ENCODE data around the gene CASS4. TPM values are rescaled to one million over a fixed set of nuclear protein-coding genes. Genes with fewer than 3 reads are reported as not detected.
"Not testable (repeated sequence)": the region's sequence is repeated elsewhere in the genome, so short reads cannot be mapped to it uniquely, and the experiment has no call there.

The CASS4 gene
- total RNA-seq, 1 donor from 2014 or later = not detected

DNA sequence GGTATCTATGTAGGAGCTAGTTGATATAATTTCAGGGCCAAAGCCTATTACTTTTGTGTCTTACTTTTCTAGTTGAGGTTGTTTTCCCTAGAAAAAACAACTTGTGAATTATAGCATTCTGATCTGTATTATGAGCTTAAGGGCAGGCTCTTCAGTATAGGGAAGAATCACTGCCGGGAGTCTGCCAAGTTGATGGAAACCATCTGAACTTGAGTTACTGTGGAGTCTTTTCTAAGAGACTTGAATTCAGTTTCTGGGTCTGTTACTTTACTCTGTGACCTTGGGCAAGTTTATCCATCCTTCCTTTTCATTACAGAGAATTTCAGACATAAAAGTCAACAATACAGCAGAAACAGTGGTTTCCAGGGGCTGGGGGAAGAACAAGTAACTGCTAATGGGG lies 2.1 kb upstream of the CASS4 start:
- no peaks in the 10 kb centered on the region for H3K9me3 Mint-ChIP-seq (ENCODE audit: unreplicated experiment)
- no peaks in the 10 kb centered on the region for H3K4me1 Mint-ChIP-seq (ENCODE audit: low read depth, unreplicated experiment)
- H3K27me3 Mint-ChIP-seq (ENCODE audit: unreplicated experiment) = peaks cover 2% of the 10 kb centered on the region
- TF ChIP-seq CTCF (IDR thresholded peaks at IDR 0.05; ENCODE audit: partially characterized antibody, unreplicated experiment) = no peak
- H3K27ac Mint-ChIP-seq (ENCODE audit: unreplicated experiment) = no peak overlapping the region
- no peak for DNase-seq
- no peaks in the 10 kb centered on the region for H3K36me3 Mint-ChIP-seq (ENCODE audit: unreplicated experiment)
- H3K4me3 Mint-ChIP-seq (ENCODE audit: unreplicated experiment) = no peak overlapping the region

- H3K27ac Mint-ChIP-seq (ENCODE audit: unreplicated experiment); H3K9me3 Mint-ChIP-seq (ENCODE audit: unreplicated experiment); H3K27me3 Mint-ChIP-seq (ENCODE audit: unreplicated experiment): not testable (repeated sequence)
Measured at GRCh38 chr20:56411287-56411686, 773 bp upstream of the CASS4 start.

GRCh38 chr20:56412473-56412790 lies 372 bp downstream of the CASS4 start:
- no peaks in the 10 kb centered on the region for H3K9me3 Mint-ChIP-seq (ENCODE audit: unreplicated experiment)
- no peaks in the 10 kb centered on the region for H3K36me3 Mint-ChIP-seq (ENCODE audit: unreplicated experiment)
- H3K27ac Mint-ChIP-seq (ENCODE audit: unreplicated experiment) = no peak overlapping the region
- H3K27me3 Mint-ChIP-seq (ENCODE audit: unreplicated experiment) = peaks cover 4% of the 10 kb centered on the region
- H3K4me1 Mint-ChIP-seq (ENCODE audit: low read depth, unreplicated experiment) = no peaks in the 10 kb centered on the region
- no peak overlapping the region for H3K4me3 Mint-ChIP-seq (ENCODE audit: unreplicated experiment)
- no peak for TF ChIP-seq CTCF (IDR thresholded peaks at IDR 0.05; ENCODE audit: partially characterized antibody, unreplicated experiment)
- DNase-seq = no peak

More at GRCh38 chr20:56411287-56411686, 773 bp upstream of the CASS4 start:
- H3K4me3 Mint-ChIP-seq (ENCODE audit: unreplicated experiment); H3K36me3 Mint-ChIP-seq (ENCODE audit: unreplicated experiment); H3K4me1 Mint-ChIP-seq (ENCODE audit: low read depth, unreplicated experiment); DNase-seq: not testable (repeated sequence)

- no peak for DNase-seq
- H3K9me3 Mint-ChIP-seq (ENCODE audit: unreplicated experiment) = no peaks in the 10 kb centered on the region
- H3K4me3 Mint-ChIP-seq (ENCODE audit: unreplicated experiment) = no peak overlapping the region
- no peaks in the 10 kb centered on the region for H3K4me1 Mint-ChIP-seq (ENCODE audit: low read depth, unreplicated experiment)
- H3K27me3 Mint-ChIP-seq (ENCODE audit: unreplicated experiment) = peaks cover 2% of the 10 kb centered on the region
- no peaks in the 10 kb centered on the region for H3K36me3 Mint-ChIP-seq (ENCODE audit: unreplicated experiment)
- TF ChIP-seq CTCF (IDR thresholded peaks at IDR 0.05; ENCODE audit: partially characterized antibody, unreplicated experiment) = no peak
- no peak overlapping the region for H3K27ac Mint-ChIP-seq (ENCODE audit: unreplicated experiment)
Measured at GRCh38 chr20:56412949-56413348, 889 bp downstream of the CASS4 start.

GRCh38 chr20:56414842-56415765 lies 3.0 kb downstream of the CASS4 start:
- Mint-ChIP-seq H3K4me3 (ENCODE audit: unreplicated experiment) (no peak overlapping the region), H3K4me1 (ENCODE audit: low read depth, unreplicated experiment) (no peaks in the 10 kb centered on the region), H3K9me3 (ENCODE audit: unreplicated experiment) (peaks cover 2% of the 10 kb centered on the region), H3K27me3 (ENCODE audit: unreplicated experiment) (peaks cover 5% of the 10 kb centered on the region), H3K27ac (ENCODE audit: unreplicated experiment) (no peak overlapping the region), H3K36me3 (ENCODE audit: unreplicated experiment) (no peaks in the 10 kb centered on the region)
- no peak for TF ChIP-seq CTCF (IDR thresholded peaks at IDR 0.05; ENCODE audit: partially characterized antibody, unreplicated experiment)
- no peak for DNase-seq

Data from glutamatergic neuron (in vitro differentiated cells).